HepG2 (cell line): Measurements from ENCODE around the gene WARS2.

ENCODE experiments used
- AHDC1 ChIP-seq: sonication (generic); formaldehyde crosslinking; IDR thresholded peaks from 2 replicates; pipeline ENCODE4 v1.5.1; 2020; ENCODE audit warnings: mild to moderate bottlenecking, missing genetic modification reagents, borderline replicate concordance
- ATF3 ChIP-seq: sonication (generic); formaldehyde crosslinking; IDR thresholded peaks from 2 replicates; pipeline ENCODE4 v1.4.0; 2020; ENCODE audit warnings: missing genetic modification reagents
- ZNF331 ChIP-seq: sonication (generic); formaldehyde crosslinking; IDR thresholded peaks from 2 replicates; pipeline ENCODE4 v1.4.0; 2020; ENCODE audit warnings: missing genetic modification reagents
- ZSCAN21 ChIP-seq: sonication (generic); formaldehyde crosslinking; IDR thresholded peaks from 2 replicates; pipeline ENCODE4 v1.8.0; 2022; ENCODE audit warnings: mild to moderate bottlenecking, missing genetic modification reagents, moderate library complexity, borderline replicate concordance
- TF ChIP-seq, protein P1 (sequence below), 2 experiments: sonication (generic) in 1 of 2; formaldehyde crosslinking in 1 of 2; IDR thresholded peaks; 2 replicates each; pipeline versions ENCODE4 v1.4.0 to v1.6.1; 2018 to 2020; ENCODE audit warnings: missing genetic modification reagents in 2 of 2, borderline replicate concordance in 1 of 2, low read depth in 1 of 2, mild to moderate bottlenecking in 1 of 2, missing biosample characterization in 1 of 2
- TF ChIP-seq, protein P2 (sequence below): sonication (generic); formaldehyde crosslinking; conservative IDR thresholded peaks from 2 replicates; pipeline ENCODE4 v1.4.0; 2020; ENCODE audit warnings: missing genetic modification reagents
- TF ChIP-seq, protein P3 (sequence below): sonication (generic); IDR thresholded peaks from 2 replicates; pipeline ENCODE4 v1.6.1; 2016; ENCODE audit warnings: low read depth, borderline replicate concordance
- TF ChIP-seq, protein P4 (sequence below): sonication (generic); formaldehyde crosslinking; IDR thresholded peaks from 2 replicates; pipeline ENCODE4 v1.5.0; 2020; ENCODE audit warnings: mild to moderate bottlenecking, missing genetic modification reagents, moderate library complexity
- TF ChIP-seq, protein P5 (sequence below): sonication (generic); formaldehyde crosslinking; IDR thresholded peaks from 2 replicates; pipeline ENCODE4 v1.8.0; 2022; ENCODE audit warnings: mild to moderate bottlenecking, missing genetic modification reagents; ENCODE audit not compliant: insufficient replicate concordance

GRCh38 chr1:119147661-119148090 lies 7.2 kb upstream of the WARS2 start:
- TF ChIP-seq, protein P1, sequence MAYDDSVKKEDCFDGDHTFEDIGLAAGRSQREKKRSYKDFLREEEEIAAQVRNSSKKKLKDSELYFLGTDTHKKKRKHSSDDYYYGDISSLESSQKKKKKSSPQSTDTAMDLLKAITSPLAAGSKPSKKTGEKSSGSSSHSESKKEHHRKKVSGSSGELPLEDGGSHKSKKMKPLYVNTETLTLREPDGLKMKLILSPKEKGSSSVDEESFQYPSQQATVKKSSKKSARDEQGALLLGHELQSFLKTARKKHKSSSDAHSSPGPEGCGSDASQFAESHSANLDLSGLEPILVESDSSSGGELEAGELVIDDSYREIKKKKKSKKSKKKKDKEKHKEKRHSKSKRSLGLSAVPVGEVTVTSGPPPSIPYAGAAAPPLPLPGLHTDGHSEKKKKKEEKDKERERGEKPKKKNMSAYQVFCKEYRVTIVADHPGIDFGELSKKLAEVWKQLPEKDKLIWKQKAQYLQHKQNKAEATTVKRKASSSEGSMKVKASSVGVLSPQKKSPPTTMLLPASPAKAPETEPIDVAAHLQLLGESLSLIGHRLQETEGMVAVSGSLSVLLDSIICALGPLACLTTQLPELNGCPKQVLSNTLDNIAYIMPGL (CRISPR knock-in tag; IDR thresholded peaks at IDR 0.05; ENCODE audit: borderline replicate concordance in 1 of 2, low read depth in 1 of 2) = no peak
- TF ChIP-seq AHDC1 (CRISPR knock-in tag) (no peak), ZSCAN21 (CRISPR knock-in tag) (no peak), ZNF331 (CRISPR knock-in tag) (no peak), ATF3 (CRISPR knock-in tag) (no peak)
- TF ChIP-seq, protein P2, sequence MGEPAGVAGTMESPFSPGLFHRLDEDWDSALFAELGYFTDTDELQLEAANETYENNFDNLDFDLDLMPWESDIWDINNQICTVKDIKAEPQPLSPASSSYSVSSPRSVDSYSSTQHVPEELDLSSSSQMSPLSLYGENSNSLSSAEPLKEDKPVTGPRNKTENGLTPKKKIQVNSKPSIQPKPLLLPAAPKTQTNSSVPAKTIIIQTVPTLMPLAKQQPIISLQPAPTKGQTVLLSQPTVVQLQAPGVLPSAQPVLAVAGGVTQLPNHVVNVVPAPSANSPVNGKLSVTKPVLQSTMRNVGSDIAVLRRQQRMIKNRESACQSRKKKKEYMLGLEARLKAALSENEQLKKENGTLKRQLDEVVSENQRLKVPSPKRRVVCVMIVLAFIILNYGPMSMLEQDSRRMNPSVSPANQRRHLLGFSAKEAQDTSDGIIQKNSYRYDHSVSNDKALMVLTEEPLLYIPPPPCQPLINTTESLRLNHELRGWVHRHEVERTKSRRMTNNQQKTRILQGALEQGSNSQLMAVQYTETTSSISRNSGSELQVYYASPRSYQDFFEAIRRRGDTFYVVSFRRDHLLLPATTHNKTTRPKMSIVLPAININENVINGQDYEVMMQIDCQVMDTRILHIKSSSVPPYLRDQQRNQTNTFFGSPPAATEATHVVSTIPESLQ = no peak
- TF ChIP-seq, protein P3, sequence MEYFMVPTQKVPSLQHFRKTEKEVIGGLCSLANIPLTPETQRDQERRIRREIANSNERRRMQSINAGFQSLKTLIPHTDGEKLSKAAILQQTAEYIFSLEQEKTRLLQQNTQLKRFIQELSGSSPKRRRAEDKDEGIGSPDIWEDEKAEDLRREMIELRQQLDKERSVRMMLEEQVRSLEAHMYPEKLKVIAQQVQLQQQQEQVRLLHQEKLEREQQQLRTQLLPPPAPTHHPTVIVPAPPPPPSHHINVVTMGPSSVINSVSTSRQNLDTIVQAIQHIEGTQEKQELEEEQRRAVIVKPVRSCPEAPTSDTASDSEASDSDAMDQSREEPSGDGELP = no peak
- TF ChIP-seq, protein P4, sequence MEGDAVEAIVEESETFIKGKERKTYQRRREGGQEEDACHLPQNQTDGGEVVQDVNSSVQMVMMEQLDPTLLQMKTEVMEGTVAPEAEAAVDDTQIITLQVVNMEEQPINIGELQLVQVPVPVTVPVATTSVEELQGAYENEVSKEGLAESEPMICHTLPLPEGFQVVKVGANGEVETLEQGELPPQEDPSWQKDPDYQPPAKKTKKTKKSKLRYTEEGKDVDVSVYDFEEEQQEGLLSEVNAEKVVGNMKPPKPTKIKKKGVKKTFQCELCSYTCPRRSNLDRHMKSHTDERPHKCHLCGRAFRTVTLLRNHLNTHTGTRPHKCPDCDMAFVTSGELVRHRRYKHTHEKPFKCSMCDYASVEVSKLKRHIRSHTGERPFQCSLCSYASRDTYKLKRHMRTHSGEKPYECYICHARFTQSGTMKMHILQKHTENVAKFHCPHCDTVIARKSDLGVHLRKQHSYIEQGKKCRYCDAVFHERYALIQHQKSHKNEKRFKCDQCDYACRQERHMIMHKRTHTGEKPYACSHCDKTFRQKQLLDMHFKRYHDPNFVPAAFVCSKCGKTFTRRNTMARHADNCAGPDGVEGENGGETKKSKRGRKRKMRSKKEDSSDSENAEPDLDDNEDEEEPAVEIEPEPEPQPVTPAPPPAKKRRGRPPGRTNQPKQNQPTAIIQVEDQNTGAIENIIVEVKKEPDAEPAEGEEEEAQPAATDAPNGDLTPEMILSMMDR (CRISPR knock-in tag) = no peak
- TF ChIP-seq, protein P5, sequence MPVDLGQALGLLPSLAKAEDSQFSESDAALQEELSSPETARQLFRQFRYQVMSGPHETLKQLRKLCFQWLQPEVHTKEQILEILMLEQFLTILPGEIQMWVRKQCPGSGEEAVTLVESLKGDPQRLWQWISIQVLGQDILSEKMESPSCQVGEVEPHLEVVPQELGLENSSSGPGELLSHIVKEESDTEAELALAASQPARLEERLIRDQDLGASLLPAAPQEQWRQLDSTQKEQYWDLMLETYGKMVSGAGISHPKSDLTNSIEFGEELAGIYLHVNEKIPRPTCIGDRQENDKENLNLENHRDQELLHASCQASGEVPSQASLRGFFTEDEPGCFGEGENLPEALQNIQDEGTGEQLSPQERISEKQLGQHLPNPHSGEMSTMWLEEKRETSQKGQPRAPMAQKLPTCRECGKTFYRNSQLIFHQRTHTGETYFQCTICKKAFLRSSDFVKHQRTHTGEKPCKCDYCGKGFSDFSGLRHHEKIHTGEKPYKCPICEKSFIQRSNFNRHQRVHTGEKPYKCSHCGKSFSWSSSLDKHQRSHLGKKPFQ (CRISPR knock-in tag) = no peak
